Measurements from ENCODE around the gene GLYATL3. TPM values are rescaled to one million over a fixed set of nuclear protein-coding genes. Genes with fewer than 3 reads are reported as not detected.

GLYATL3 gene
- total RNA-seq, 3 donors from 2014 or later, result not detected

- Mint-ChIP-seq H3K36me3 (ENCODE audit: insufficient read depth) (no peaks in the 10 kb centered on the region), H3K4me3 (no peak overlapping the region), H3K9me3 (no peaks in the 10 kb centered on the region), H3K27me3 (ENCODE audit: low read depth) (peaks cover 15% of the 10 kb centered on the region), H3K4me1 (ENCODE audit: low read depth) (no peaks in the 10 kb centered on the region)
- DNase-seq, result no peak
- no peak for ATAC-seq
Observed at GRCh38 chr6:49565261-49565660, 65.5 kb downstream of the GLYATL3 start.

- no peak overlapping the region for H3K4me3 Mint-ChIP-seq
- ATAC-seq (no peak), DNase-seq (no peak)
- H3K4me1 Mint-ChIP-seq (ENCODE audit: low read depth), result no peaks in the 10 kb centered on the region
- H3K9me3 Mint-ChIP-seq, result no peaks in the 10 kb centered on the region
- peaks cover 15% of the 10 kb centered on the region for H3K27me3 Mint-ChIP-seq (ENCODE audit: low read depth)
- no peaks in the 10 kb centered on the region for H3K36me3 Mint-ChIP-seq (ENCODE audit: insufficient read depth)
Observed at GRCh38 chr6:49565855-49566254, 66.1 kb downstream of the GLYATL3 start.

GRCh38 chr6:49570474-49571079, 70.9 kb downstream of the GLYATL3 start:
- ATAC-seq (no peak), DNase-seq (no peak)
- Mint-ChIP-seq H3K36me3 (ENCODE audit: insufficient read depth) (no peaks in the 10 kb centered on the region), H3K27me3 (ENCODE audit: low read depth) (peaks cover 7% of the 10 kb centered on the region), H3K4me1 (ENCODE audit: low read depth) (no peaks in the 10 kb centered on the region), H3K4me3 (no peak overlapping the region), H3K9me3 (no peaks in the 10 kb centered on the region)

- Mint-ChIP-seq H3K4me3 (no peak overlapping the region), H3K9me3 (peaks cover 4% of the 10 kb centered on the region), H3K36me3 (ENCODE audit: insufficient read depth) (no peaks in the 10 kb centered on the region), H3K27me3 (ENCODE audit: low read depth) (peaks cover 2% of the 10 kb centered on the region), H3K4me1 (ENCODE audit: low read depth) (no peaks in the 10 kb centered on the region)
- ATAC-seq, result no peak
- no peak for DNase-seq
Observed at GRCh38 chr6:49576618-49577017, 76.9 kb downstream of the GLYATL3 start.

Other genes starting within 250 kb of the GLYATL3 start
- 10 to 100 TPM in 1 of 3 donors, 1 to 10 TPM in 2; 6.7 to 11.3 (median 7.8) TPM for gene MMUT, start 36.7 kb upstream of the GLYATL3 start, total RNA-seq
- gene CENPQ, start 36.6 kb upstream of the GLYATL3 start, total RNA-seq, result 10 to 100 TPM; 10.2 to 14.8 (median 12.4) TPM
- under 1 TPM in 1 of 3 donors, not detected in 2; 0.25 TPM for gene C6orf141, start 50.7 kb downstream of the GLYATL3 start, total RNA-seq
- gene RHAG, start 136.9 kb downstream of the GLYATL3 start, total RNA-seq, result under 1 TPM in 2 of 3 donors, not detected in 1; 0.22 to 0.32 TPM
- not detected for gene CRISP2, start 213.6 kb downstream of the GLYATL3 start, total RNA-seq
- not detected for gene CRISP3, start 244.5 kb downstream of the GLYATL3 start, total RNA-seq

All from activated T-cell treated with anti-CD3 and anti-CD28 coated beads, Interleukin-2, amount 50 U/mL, for 4 hours (primary cell).